HepG2 (cell line): ENCODE results near the gene PAPSS2. TPM values are rescaled to one million over a fixed set of nuclear protein-coding genes. Genes with fewer than 3 reads are reported as not detected.

Experiments used
- AHR ChIP-seq: IDR thresholded peaks from 2 replicates; pipeline ENCODE4 v1.6.1; 2018; ENCODE audit warnings: missing genetic modification reagents, missing compliant biosample characterization
- HNRNPL ChIP-seq: fragments of 200-400 bp; formaldehyde crosslinking; IDR thresholded peaks from 2 replicates; pipeline ENCODE4 v1.6.1; 2017; ENCODE audit warnings: mild to moderate bottlenecking, low read depth, low read length
- JUN ChIP-seq: sonication (generic); formaldehyde crosslinking; IDR thresholded peaks from 2 replicates; pipeline ENCODE4 v1.4.0; 2020; ENCODE audit warnings: mild to moderate bottlenecking, missing genetic modification reagents
- SUZ12 ChIP-seq: fragments of 150-350 bp; IDR thresholded peaks from 2 replicates; pipeline ENCODE4 v1.6.1; 2014; ENCODE audit warnings: low read depth, low read length
- SYNCRIP ChIP-seq: fragments of 200-400 bp; formaldehyde crosslinking; IDR thresholded peaks from 2 replicates; pipeline ENCODE4 v1.6.1; 2018; ENCODE audit warnings: mild to moderate bottlenecking, low read depth, low read length; ENCODE audit not compliant: insufficient read depth
- THYN1 ChIP-seq: sonication (generic); formaldehyde crosslinking; IDR thresholded peaks from 2 replicates; pipeline ENCODE4 v1.8.1; 2023; ENCODE audit warnings: low read depth, mild to moderate bottlenecking, moderate library complexity, missing genetic modification reagents, borderline replicate concordance
- ZNF674 ChIP-seq: sonication (generic); formaldehyde crosslinking; IDR thresholded peaks from 2 replicates; pipeline ENCODE4 v1.5.0; 2020; ENCODE audit warnings: low read depth, mild to moderate bottlenecking, missing genetic modification reagents
- polyA plus RNA-seq, 8 experiments: library from polyadenylated mRNA; depleted of rRNA in 3 of 8; stranded (reverse) in 7 of 8; unstranded in 1 of 8; fragments of >200 nt; fragmentation: Illumina TruSeq in 4 of 8; extraction: Trizol in 4 of 8; gene quantifications; 2 replicates each; pipeline versions ENCODE4 v1.2.1 to v1.2.3, GENCODE V29; 2011 to 2016; ENCODE audit warnings: low read depth in 4 of 8, missing spikeins in 1 of 8, mixed read lengths in 1 of 8; ENCODE audit not compliant: insufficient read depth in 1 of 8
- total RNA-seq, 5 experiments: library from RNA; depleted of rRNA; stranded (reverse); fragments of >200 nt; fragmentation: Illumina TruSeq; extraction: Trizol; gene quantifications; 2 replicates each; pipeline ENCODE4 v1.2.3, GENCODE V29; 2016; ENCODE audit warnings: low read depth in 1 of 5
- TF ChIP-seq, protein P1 (sequence below): IDR thresholded peaks from 2 replicates; pipeline ENCODE4 v1.4.0; 2020; ENCODE audit warnings: mild to moderate bottlenecking, missing genetic modification reagents
- TF ChIP-seq, protein P2 (sequence below): IDR thresholded peaks from 2 replicates; pipeline ENCODE4 v1.6.1; 2016
- TF ChIP-seq, protein P3 (sequence below): sonication (generic); formaldehyde crosslinking; IDR thresholded peaks from 2 replicates; pipeline ENCODE4 v1.8.0; 2022; ENCODE audit warnings: mild to moderate bottlenecking, missing genetic modification reagents; ENCODE audit not compliant: insufficient replicate concordance
- TF ChIP-seq, protein P4 (sequence below): sonication (generic); formaldehyde crosslinking; IDR thresholded peaks from 2 replicates; pipeline ENCODE4 v1.4.0; 2020; ENCODE audit warnings: missing genetic modification reagents; ENCODE audit errors: not compliant biosample characterization
- TF ChIP-seq, protein P5 (sequence below): sonication (generic); formaldehyde crosslinking; IDR thresholded peaks from 2 replicates; pipeline ENCODE4 v1.4.0; 2020; ENCODE audit warnings: low read depth, mild to moderate bottlenecking, missing genetic modification reagents
- TF ChIP-seq, protein P6 (sequence below): sonication (generic); formaldehyde crosslinking; IDR thresholded peaks from 2 replicates; pipeline ENCODE4 v1.5.0; 2020; ENCODE audit warnings: mild to moderate bottlenecking, missing genetic modification reagents

Gene PAPSS2
- total and polyA plus RNA-seq, 2 of the 13 experiments (the other 11 are each of a cell fraction or from before 2014, with no cell fraction given): 0.11 to 0.12 TPM

DNA sequence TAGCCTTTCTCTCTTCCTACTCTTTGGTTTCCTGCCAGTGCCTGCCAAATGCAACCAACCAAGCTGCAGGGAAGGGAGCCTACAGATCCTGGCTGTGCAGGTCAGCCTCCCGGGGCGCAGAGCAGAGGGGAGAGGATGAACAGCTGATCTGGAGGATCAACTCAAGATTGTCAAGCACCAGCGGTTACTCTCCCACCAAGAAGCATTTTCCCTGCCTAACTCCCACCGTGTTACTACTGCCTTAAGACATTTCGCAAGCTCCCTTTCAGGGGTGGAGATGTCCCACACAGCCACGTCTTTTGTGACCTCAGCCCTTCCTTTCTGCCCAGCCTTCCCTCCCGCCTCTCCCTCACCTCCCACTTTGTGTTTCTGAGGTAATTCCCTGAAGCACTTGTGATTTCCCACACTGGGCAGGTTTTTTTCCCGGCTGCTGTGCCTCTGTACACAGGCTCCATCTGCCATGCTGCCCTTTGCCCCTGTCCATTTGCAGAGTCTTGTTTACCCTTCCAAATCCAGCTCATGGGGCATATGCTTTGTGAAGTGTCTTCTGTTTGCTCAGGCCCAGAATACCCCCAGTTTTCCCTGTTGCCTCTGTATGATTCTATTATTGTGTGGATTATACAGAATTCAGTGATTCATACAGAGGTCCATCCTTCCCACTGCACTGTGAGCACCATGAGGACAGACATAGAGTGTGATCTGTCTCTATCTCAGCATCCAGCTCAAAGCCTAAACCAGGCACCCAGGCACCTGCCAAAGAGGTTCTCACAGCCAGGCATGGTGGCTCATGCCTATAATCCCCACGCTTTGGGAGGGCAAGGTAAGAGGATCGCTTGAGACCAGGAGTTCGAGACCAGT lies 40.9 kb upstream of the PAPSS2 start (continued):
- TF ChIP-seq, protein P1, sequence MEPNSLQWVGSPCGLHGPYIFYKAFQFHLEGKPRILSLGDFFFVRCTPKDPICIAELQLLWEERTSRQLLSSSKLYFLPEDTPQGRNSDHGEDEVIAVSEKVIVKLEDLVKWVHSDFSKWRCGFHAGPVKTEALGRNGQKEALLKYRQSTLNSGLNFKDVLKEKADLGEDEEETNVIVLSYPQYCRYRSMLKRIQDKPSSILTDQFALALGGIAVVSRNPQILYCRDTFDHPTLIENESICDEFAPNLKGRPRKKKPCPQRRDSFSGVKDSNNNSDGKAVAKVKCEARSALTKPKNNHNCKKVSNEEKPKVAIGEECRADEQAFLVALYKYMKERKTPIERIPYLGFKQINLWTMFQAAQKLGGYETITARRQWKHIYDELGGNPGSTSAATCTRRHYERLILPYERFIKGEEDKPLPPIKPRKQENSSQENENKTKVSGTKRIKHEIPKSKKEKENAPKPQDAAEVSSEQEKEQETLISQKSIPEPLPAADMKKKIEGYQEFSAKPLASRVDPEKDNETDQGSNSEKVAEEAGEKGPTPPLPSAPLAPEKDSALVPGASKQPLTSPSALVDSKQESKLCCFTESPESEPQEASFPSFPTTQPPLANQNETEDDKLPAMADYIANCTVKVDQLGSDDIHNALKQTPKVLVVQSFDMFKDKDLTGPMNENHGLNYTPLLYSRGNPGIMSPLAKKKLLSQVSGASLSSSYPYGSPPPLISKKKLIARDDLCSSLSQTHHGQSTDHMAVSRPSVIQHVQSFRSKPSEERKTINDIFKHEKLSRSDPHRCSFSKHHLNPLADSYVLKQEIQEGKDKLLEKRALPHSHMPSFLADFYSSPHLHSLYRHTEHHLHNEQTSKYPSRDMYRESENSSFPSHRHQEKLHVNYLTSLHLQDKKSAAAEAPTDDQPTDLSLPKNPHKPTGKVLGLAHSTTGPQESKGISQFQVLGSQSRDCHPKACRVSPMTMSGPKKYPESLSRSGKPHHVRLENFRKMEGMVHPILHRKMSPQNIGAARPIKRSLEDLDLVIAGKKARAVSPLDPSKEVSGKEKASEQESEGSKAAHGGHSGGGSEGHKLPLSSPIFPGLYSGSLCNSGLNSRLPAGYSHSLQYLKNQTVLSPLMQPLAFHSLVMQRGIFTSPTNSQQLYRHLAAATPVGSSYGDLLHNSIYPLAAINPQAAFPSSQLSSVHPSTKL (CRISPR knock-in tag): peak; percentile 97
- TF ChIP-seq AHR (no peak), JUN (CRISPR knock-in tag) (peak; percentile 46; the same call in 1 of the 2 replicates), ZNF674 (CRISPR knock-in tag) (no peak), SUZ12 (no peak), THYN1 (CRISPR knock-in tag) (peak; percentile 27; the same call in 1 of the 2 replicates), HNRNPL (peak; percentile 74; the same call in 1 of the 2 replicates), SYNCRIP (no peak)
- TF ChIP-seq, protein P2, sequence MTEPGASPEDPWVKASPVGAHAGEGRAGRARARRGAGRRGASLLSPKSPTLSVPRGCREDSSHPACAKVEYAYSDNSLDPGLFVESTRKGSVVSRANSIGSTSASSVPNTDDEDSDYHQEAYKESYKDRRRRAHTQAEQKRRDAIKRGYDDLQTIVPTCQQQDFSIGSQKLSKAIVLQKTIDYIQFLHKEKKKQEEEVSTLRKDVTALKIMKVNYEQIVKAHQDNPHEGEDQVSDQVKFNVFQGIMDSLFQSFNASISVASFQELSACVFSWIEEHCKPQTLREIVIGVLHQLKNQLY: peak; percentile 74; the same call in 1 of the 2 replicates
- TF ChIP-seq, protein P3, sequence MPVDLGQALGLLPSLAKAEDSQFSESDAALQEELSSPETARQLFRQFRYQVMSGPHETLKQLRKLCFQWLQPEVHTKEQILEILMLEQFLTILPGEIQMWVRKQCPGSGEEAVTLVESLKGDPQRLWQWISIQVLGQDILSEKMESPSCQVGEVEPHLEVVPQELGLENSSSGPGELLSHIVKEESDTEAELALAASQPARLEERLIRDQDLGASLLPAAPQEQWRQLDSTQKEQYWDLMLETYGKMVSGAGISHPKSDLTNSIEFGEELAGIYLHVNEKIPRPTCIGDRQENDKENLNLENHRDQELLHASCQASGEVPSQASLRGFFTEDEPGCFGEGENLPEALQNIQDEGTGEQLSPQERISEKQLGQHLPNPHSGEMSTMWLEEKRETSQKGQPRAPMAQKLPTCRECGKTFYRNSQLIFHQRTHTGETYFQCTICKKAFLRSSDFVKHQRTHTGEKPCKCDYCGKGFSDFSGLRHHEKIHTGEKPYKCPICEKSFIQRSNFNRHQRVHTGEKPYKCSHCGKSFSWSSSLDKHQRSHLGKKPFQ (CRISPR knock-in tag): peak; percentile 34
- TF ChIP-seq, protein P4, sequence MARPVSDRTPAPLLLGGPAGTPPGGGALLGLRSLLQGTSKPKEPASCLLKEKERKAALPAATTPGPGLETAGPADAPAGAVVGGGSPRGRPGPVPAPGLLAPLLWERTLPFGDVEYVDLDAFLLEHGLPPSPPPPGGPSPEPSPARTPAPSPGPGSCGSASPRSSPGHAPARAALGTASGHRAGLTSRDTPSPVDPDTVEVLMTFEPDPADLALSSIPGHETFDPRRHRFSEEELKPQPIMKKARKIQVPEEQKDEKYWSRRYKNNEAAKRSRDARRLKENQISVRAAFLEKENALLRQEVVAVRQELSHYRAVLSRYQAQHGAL (CRISPR knock-in tag): no peak
- TF ChIP-seq, protein P5, sequence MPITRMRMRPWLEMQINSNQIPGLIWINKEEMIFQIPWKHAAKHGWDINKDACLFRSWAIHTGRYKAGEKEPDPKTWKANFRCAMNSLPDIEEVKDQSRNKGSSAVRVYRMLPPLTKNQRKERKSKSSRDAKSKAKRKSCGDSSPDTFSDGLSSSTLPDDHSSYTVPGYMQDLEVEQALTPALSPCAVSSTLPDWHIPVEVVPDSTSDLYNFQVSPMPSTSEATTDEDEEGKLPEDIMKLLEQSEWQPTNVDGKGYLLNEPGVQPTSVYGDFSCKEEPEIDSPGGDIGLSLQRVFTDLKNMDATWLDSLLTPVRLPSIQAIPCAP (CRISPR knock-in tag): no peak
- TF ChIP-seq, protein P6, sequence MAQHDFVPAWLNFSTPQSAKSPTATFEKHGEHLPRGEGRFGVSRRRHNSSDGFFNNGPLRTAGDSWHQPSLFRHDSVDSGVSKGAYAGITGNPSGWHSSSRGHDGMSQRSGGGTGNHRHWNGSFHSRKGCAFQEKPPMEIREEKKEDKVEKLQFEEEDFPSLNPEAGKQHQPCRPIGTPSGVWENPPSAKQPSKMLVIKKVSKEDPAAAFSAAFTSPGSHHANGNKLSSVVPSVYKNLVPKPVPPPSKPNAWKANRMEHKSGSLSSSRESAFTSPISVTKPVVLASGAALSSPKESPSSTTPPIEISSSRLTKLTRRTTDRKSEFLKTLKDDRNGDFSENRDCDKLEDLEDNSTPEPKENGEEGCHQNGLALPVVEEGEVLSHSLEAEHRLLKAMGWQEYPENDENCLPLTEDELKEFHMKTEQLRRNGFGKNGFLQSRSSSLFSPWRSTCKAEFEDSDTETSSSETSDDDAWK: no peak
